HG03558 (cell line): ENCODE measurements around the gene SH3BP2.

Experiments used
- ATAC-seq: cut with Tn5 transposase; IDR thresholded peaks from one replicate; pipeline ENCODE4 v1.9.1; 2021; ENCODE audit warnings: moderate number of reproducible peaks; ENCODE audit not compliant: unreplicated experiment; ENCODE audit errors: extremely low read depth

The SH3BP2 gene

DNA sequence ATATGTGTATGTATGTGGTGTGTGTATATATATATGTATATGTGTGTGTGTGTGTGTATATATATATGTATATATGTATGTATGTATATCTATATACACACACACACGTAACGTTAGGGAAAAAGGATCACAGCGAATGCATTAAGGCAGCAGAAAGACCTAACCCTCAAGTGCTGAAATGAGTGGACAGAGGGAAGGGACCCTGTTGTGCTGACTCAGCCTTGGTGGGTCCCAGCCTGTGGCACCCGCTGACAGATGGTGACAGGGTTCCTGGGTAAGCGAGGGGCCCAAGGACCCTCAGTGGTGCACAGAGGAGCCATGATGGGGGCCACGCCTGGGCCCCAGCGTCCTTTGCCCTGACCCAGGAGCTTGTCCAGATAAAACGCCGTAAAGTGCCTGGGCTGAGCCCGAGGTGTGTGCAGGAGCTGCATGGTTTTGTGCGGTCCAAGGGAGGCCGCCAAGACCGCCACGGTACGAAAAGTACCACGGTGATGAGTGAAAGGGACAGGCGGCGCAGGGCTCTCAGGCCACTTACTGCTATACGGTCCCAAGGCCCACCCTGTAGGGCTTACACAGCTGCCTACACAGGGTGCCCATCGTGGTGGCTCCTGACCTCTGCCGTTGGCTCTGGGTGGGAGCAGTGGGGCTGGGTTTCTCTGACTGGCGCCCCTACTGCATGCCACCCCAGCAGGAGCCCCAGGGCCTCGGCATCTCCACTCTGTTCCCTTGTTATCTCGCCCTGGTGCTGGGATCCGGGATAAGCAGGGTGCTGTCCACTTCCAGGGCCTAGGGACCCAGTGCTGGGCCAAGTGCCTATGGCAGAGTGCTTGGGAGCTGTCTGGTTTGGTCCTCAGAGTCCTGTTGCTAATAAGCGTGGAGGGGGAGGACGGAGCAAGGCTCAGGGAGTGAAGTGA is 10.0 kb downstream of the SH3BP2 start:
- no peak for ATAC-seq

DNA sequence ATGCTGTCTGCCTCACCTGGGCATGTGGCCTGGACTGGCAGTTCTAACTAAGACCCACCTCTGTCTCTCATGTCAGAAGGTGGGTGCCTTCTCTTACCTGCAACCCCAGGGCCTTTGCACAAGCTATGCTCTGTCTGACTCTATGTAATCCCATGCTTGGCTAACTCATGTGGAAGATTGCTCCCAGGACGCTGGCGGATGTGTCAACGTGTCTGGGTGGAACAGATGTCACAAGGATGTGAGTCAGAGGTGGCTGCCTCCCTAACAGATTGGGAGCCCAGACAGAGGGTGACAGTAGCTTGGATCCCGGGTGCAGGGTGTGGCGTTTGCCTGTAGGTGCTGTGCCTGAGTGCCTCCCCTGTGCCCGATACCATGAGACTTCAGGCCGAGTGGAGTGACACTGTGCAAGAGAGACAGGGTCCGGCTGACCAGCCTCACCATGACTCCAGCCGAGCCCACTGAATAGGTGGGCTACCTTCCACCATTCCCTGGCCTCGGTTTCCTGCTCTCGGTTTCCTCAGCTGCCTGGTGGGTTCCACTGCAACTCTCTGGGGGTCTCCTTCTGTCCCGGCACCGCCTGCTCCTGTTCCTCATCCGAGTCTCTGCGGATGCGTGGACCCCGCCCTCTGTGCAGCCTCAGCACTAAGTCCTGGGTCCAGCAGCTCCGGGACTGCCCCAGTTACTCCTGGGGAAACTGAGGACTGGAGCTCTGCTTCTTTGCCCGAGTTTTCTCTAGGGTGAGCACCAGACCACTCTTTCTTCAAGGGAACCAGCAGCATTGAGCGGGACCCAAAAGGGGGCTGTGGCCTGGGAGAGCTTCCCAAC is 11.0 kb downstream of the SH3BP2 start:
- no peak for ATAC-seq

DNA sequence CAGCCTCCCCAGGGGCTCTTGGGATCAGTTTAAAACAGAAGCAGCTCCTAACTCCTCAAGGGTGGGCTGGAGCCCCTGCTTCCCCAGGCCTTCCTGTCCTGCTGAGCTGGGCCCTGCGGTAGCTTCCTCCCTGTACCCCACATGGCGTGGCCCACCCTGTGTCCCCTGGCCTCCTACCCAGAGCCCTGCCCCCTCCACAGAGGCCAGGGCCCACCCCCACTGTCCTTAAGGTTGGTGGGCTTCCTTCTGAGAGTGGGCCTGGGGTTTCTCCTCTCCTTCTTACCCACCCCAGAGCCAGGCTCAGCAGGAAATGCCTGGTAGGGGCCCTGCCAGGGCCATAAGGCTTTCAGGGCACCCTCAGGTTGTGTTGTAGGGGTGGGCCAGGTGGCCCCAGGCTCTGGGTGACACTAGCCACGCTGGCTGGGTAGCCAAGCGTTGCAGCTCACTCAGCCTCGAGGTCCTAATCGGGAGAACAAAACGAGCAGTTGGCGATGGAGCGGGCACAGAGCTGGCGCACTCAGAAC is 11.6 kb downstream of the SH3BP2 start:
- no peak for ATAC-seq

DNA sequence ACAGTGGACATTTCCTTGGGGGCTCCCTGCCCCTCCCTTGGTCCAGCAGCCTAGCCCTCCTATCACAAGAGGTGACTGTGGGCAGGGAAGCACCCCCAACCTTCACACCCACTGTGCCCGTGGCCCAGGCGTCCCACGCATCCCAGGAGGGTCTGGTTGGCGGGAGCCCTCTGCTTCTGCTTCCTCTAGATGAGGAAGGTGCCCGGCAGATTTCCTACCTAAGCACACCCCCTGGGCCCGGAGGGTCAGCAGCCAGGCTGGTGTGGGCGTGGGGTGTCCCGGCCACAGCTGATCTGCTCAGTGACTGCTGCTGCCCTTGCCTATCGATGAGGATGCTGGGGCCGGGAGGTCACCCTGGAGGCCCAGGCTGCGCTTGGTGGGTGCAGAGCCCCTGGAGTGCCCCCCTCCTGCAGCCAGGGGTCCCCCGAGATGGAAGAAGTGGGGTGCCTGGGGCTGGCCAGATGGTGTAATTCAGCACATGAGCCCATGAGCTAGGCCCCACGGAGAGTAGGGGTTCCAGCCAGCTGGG is 12.2 kb downstream of the SH3BP2 start:
- ATAC-seq, result no peak

DNA sequence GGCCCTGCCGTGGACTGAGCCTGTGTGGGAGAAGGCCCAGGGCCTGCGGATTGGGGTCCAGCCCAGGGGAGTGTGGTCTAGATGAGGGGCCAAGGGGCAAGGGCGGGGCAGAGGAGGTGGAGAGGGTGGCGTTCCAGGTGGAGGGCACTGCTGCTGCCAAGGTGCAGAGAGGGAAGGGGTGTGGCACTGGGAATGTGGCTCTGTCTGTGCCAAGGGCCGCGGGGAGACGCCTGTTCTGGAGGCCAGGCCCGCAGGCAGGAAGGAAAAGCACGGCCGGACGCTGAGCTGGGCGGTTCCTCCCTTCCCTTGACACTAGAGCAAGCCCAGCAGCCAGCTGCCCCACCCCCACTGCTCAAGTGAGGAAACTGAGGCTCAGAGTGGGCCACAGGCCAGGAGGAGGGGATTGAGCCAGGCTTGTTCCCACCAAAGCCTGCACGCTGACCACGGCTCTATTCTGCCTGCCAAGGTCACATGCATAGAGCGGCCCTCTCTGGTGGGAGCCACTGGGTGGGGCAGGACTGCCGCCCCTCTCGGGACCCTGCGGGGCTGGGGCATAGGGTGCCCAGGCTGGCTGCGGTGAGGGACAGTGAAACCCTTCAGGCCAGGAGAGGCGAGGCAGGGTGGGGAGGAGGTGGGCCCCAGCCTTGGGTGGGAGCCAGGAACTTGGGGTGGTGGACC is 13.0 kb downstream of the SH3BP2 start:
- ATAC-seq, result no peak

DNA sequence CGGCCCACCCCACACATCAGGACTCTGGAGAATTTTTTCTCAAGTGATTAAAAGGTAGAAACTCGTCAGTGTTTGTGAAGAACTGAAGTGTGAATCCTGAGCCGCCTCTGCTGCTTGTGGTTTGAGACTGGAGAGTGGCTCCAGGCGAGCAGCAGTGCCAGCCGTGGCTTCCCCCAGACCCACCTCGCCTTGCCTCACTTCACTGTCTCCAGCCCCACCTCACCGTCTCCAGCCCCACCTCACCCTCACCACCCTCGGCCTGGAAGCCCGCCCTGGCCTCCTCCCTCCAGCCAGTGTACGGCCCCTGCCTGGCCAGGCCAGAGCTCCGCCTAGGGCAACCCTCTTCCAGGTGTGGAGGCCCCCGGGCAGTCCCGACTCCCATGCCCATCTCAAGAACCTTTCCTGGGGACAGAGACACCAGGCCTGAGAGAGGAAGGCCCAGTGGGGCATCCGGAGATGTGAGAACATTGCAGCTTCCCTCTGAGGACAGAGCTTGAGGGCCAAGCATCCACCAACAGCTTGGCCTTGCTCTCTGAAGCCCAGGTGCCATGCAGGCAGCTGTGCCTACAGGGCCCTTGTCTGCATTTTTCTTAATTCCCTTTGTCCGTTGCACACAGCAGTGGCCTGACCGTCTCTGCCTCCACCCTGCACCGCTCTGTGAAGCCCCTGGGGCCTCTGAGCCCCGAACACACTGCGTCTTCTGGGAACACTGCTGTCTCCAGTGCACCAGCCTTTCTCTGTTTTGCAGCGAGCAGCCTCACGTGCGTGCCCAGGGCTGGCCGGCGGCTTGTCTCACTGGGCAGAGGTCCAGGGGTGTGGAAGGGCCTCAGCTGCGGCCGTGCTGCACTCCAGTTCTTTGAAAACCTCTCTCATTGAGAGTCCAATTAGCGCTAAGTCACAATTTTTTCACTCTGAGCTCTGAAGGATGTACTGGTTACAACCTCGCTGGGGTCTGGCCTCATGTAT is 13.8 kb downstream of the SH3BP2 start:
- no peak for ATAC-seq

DNA sequence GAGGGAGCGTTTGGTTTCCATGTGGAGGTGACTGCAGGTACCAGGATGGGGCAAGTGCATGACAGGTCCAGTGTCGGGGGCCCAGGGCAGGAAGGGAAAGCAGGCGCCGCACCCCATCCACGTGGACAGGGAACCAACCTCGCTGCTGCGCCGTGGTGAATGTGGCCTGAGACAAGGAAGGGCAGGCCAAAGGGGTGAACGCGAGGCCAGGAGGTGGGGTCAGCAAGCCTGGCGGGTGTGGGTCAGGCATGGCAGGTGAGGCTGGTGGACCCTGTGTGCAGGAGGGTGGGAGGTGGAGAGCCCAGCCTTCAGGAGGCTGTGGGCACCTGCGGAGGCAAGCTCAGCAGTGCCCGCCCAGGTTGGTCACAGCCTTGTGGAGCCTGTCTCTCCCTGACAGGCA is 14.7 kb downstream of the SH3BP2 start:
- no peak for ATAC-seq

DNA sequence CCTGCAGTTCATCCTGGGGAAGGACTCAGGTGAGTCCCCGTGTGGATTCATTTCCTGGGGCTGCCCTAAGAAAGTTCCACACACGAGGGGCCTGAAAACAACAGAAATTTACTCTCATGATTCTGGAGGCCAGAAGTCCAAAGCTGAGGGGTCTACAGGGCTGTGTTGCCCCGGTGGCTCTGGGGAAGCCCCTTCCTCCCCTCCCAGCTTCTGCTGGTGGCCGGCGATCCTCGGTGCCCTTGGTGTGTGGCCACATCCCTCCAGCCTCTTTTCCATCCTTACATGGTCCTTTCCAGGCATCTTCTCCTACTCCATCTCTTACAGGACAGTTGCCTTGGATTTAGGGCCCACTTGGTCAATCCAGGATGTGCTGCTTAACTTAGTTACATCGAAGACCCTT is 15.1 kb downstream of the SH3BP2 start:
- no peak for ATAC-seq

DNA sequence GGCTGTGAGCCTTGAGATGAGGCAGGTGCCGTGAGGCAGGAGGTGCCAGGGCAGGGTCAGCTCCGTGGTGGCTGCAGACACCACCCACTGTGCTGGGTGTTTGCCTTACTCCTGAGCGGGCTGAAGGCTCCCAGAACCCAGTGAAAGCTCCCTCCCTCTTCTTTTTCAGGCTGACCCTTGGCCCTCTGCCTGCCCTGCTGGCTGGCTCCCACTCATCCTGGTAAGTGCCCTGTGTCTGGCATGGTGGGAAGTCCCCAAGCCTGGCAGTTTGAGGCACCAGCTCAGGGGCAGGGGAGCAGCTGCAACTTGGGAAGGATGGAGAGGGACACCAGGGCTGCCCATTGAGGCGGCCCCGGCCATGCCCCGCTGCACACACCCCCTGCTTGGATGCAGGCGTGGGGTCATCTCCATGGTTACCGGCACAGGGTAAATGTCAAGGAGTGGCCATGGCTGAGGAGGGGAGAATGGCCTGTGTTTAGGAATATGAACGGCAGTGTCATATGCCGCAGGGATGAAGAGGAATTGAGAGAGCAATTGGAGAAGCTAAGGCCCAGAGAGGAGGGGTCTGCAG is 16.8 kb downstream of the SH3BP2 start:
- no peak for ATAC-seq

DNA sequence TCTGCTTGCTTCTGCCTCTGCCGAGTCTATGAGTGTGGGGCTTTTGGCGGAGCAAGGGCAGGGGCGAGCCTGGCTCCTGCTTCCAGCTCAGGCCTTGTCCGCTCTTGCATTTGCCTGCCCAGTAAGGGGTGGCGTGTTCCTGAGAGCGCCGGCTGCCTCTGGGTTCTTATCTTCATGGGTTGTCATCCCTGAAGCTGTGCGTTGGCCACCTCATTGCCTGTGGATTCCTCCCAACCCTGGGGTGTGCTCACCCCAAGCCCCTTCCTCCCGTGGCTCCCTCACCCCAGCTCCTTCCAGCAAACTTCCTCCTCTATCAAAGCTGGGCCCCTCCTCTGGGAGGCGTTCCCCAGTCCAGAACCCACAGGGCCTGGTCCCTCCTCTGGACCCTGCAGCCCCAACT is 17.5 kb downstream of the SH3BP2 start:
- ATAC-seq, result no peak

DNA sequence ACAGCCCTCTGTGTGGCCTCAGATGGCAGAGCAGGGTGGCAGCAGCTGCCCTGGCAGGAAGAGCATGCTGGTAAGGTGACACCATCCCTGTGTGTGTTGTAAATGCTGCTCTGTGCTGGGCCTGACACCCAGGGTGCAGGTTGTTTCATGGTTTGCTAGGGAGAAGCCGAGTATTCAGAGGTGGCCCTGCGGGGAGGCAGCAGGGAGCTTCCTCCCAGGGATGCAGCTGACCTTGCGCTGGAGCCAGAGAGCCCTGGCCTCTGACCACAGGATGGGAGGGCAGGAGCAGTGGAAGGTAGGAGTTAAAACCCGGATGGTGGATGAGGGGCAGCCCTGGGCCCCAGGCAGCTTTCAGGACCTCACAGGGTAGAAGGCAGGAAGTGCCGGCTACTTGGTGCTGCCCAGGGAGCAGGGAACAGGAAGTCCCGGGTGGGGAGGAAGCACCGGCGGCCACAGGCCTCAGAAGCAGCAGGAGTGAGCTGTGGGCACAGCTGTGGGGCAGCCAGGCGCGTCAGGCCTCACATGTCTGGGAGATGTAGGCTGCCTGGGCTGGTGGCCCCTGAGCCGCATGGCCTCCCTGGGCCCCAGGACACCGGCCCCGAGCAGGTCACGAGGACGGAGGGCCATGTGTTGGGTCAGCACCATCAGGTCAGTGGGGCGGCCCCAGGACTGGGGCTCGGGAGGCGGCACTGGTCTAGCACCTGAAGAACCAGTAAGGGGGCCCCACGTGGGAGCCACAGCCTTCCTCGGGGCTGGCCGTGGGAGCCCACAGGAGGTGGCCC is 19.1 kb downstream of the SH3BP2 start:
- ATAC-seq, result peak; percentile 41

DNA sequence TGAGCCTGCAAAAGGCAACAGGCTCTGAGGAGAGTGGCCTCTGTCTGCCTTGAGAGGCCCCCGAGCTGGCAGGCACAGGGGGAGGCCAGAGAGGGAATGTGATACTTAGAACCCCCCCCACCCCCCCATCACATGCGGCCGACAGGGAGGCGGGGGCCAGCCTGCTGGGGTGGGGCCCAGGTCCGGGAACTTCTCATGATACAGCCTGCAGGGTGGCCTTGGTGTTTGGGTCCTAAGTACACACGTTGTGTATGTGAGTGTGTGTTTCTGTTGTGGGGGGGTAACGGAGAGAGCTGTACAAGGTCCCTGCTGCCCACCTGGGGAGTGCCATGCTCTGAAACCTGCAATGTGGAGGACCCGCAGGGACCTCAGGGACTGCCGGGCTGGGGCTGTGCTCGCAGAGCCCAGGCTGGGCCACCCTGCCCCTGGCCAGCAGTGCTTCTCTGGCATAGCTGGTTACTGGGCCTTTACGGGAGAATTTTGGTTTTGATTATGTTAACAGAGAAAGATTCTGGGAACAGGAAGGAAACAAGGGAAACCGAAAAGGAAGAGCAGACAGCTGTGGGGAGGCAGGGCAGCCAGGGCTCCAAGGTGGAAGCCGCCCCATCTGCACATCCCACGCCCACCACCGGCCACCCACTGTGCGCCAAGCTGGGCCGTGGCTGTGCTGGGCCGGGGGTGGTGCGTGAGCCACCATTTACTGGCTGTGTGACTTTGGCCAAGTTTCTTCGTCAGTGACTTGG is 19.9 kb downstream of the SH3BP2 start:
- no peak for ATAC-seq

DNA sequence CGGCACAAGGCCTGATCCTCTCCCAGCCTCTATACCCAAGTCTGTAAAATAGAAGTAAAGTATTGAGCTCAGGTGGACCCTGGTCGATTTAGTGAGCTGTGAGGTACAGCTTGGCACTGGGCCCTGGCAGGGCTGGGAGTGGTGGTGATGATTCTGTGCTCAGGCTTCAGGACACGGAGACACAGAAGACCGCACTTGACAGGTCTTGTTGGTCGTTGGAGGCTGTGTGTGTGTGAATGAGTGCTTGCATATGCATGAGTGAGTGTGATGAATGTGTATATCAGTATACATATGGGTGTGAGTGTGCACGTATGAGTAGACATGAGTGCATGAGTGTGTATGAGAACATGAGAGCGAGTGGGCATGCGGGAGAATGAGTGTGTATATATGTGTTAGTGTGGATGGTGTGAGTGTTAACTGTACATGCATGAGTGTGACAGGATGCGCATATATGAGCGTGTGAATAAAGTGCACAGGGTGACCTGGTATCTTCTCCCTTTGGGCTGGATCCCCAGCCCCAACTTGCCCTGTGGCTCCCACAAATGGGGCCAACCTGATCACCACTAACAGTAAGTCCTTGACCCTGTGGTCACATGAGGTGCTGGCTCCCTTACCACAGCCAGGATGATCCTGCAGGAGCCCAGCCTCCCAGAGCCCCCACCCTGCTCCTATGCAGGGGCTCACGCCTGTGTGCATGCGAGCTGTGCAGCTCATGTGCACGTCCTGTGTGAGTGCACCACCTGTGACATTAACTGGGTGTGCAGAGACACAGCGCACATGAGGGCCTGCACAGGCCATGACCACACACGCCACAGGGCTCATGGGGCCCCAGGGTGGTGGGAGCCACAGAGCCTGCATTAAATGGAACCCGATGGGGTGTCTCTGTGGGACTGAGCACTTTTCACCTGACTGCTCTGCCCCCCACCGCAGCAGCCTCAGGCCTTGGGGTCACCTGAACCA is 20.8 kb downstream of the SH3BP2 start:
- no peak for ATAC-seq

DNA sequence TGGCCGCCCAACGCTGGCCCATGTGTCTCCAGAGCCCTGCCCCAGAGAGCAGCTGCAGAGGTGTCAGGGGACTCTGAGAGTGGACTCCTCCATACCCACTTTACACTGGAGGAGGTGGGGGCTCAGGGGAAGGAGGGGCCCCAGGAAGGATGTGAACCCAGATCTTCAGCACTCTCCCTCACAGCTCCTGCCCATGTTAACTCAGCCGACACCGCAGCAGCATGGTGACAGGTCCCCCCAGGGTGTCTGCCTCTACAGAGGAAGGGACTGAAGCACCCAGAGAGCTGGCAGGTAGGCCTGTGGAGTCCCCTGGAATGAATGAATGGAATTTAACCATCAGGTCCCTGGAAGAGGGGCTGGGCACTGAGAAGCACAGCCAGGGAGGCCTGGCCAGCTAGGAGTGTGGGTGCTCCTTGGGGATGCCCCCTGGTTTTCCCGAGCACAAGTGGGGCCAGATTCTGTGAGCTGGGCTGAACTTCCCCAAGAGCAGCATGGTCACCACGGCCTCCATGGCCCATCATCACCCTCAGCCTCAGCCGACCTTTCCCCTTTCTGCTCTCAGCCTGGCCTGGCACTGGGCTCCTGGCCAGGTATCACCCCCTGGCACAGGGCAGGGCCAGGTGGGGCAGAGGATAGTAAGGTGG is 21.9 kb downstream of the SH3BP2 start:
- no peak for ATAC-seq

DNA sequence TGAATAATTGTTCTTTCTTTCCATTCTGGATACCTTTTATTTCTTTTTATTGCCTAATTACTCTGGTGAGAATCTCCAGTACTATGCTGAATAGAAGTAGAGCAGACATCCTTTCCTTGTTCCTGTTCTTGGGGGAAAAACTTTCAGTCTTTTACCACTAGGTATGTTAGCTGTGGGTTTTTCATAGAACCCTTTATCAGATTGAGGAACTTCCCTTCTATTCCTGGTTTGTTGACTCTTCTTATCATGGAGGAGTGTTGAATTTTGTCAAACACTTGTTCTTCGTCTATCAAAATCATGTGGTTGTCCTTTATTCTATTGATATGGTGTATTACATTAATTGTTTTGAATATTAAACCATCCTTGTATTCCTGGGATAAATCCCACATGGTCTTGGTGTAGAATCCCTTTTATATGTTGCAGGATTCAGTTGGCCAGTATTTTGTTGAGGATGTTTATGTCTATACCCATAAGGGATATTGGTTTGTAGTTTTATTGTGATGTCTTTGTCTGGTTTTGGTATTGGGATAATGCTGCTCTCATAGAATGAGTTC is 23.6 kb downstream of the SH3BP2 start:
- no peak for ATAC-seq

DNA sequence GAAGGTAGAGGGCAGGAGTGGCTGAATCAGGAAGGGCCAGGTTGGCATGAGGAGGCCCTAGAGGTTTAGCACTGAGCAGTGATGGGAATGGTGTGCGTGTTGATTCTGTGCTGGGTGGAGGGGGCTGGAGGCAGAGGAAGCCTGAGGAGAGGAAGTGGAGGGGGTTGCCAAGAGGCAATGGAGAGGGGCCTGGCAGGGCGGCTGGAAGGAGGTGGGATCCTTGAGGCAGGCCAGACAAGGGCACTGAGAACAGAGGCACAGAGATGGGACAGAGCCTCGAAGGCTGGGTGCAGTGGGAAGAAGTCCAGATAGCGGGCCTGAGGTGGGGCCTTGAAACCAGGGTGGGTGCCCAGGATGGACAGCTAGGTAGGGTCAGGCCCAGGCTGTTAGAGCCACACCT is 24.3 kb downstream of the SH3BP2 start:
- no peak for ATAC-seq
